Coronary artery (tissue), 2 donors: ENCODE data around the gene CFAP61.
A peak's percentile ranks its signal among the peaks of the same experiment; 100 is the strongest.

Experiments
- DNase-seq: peaks from one replicate; pipeline ENCODE4 v3.0.0-alpha.2; 2017; ENCODE audit warnings: low spot score
- H3K27ac ChIP-seq, 2 donors: fragments of 200-600 bp; sonication (generic); one replicate each; pipeline ENCODE4 v1.5.1; 2016 to 2019
- H3K4me3 ChIP-seq: fragments of 200-600 bp; sonication (generic); 2 replicates; pipeline ENCODE4 v1.5.1; 2016; ENCODE audit warnings: mild to moderate bottlenecking, moderate library complexity
- TF ChIP-seq, protein P1 (sequence below): fragments of 200-600 bp; sonication (generic); IDR thresholded peaks from one replicate; pipeline ENCODE4 v1.5.1; 2019; ENCODE audit warnings: antibody characterized with exemption

Gene CFAP61

GRCh38 chr20:20358801-20359200, 306.5 kb downstream of the CFAP61 start:
- H3K27ac ChIP-seq, result no peak overlapping the region
- TF ChIP-seq, protein P1, sequence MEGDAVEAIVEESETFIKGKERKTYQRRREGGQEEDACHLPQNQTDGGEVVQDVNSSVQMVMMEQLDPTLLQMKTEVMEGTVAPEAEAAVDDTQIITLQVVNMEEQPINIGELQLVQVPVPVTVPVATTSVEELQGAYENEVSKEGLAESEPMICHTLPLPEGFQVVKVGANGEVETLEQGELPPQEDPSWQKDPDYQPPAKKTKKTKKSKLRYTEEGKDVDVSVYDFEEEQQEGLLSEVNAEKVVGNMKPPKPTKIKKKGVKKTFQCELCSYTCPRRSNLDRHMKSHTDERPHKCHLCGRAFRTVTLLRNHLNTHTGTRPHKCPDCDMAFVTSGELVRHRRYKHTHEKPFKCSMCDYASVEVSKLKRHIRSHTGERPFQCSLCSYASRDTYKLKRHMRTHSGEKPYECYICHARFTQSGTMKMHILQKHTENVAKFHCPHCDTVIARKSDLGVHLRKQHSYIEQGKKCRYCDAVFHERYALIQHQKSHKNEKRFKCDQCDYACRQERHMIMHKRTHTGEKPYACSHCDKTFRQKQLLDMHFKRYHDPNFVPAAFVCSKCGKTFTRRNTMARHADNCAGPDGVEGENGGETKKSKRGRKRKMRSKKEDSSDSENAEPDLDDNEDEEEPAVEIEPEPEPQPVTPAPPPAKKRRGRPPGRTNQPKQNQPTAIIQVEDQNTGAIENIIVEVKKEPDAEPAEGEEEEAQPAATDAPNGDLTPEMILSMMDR, result no peak

DNA sequence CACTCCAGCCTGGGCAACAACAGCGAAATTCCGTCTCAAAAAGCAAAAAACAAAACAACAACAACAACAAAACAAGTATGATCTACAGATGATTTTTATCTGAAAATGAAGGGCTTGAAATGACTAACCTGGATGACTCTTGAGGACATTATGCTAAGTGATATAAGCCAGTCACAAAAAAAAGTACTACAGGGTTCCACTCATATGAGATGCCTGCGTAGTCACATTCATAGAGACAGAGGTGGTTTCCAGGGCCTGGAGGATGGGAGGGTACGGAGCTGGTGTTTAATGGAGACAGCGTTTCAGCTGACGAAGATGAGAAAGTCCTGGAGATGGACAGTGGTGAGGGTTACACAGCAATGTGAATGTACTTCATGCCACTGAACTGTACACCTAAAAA, 307.3 kb downstream of the CFAP61 start:
- Histone ChIP-seq H3K27ac (no peak overlapping the region), H3K4me3 (no peak overlapping the region)
- DNase-seq, result no peak
- TF ChIP-seq, protein P1, result no peak

More at GRCh38 chr20:20358801-20359200, 306.5 kb downstream of the CFAP61 start:
- H3K4me3 ChIP-seq, result no peak overlapping the region
- no peak for DNase-seq

DNA sequence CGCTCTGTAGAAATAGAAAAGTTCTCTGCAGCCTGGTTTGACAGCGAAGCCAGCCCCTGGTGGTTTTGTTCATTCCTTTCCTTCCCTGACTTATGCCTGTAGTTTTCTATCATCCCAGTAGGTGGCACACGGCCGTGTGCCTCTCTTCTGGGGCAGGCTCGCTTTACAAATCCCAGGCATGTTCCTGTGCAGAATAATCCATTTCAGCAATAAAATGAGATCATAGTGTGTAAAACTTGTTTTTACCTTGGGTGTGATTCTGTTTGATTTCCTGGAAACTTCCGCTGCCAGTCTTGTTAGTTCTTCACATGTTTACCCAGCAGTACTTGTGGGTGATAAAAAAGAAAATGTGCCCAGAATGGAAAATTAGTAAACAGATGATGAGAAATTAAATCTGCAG, 308.1 kb downstream of the CFAP61 start:
- TF ChIP-seq, protein P1, result peak; percentile 21
- H3K4me3 ChIP-seq, result no peak overlapping the region
- no peak for DNase-seq
- H3K27ac ChIP-seq, result no peak overlapping the region

- Histone ChIP-seq H3K27ac (no peak overlapping the region), H3K4me3 (no peak overlapping the region)
- no peak for DNase-seq
- TF ChIP-seq, protein P1, result no peak
Measured at GRCh38 chr20:20362774-20363433, 310.6 kb downstream of the CFAP61 start.

DNA sequence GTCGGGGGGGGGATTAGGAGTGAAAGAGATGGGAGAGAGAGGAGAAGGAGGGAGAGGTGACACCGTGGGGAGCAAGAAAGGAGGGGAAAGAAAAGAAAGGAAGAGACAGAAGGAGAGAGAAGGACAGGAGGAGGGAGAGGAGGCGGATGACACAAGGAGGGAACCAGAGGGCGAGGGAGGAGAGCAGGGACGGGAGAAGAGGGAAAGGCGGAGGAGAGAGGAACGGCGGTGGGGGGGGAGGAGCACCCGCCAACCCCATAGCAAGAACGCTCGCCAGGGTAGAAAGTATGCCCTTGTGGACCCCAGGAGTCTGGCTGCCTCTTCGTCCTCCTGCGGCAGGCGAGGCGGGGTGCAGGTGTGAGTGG, 311.1 kb downstream of the CFAP61 start:
- peak overlapping the region; percentile 44 for H3K4me3 ChIP-seq
- TF ChIP-seq, protein P1, result no peak
- DNase-seq, result no peak

DNA sequence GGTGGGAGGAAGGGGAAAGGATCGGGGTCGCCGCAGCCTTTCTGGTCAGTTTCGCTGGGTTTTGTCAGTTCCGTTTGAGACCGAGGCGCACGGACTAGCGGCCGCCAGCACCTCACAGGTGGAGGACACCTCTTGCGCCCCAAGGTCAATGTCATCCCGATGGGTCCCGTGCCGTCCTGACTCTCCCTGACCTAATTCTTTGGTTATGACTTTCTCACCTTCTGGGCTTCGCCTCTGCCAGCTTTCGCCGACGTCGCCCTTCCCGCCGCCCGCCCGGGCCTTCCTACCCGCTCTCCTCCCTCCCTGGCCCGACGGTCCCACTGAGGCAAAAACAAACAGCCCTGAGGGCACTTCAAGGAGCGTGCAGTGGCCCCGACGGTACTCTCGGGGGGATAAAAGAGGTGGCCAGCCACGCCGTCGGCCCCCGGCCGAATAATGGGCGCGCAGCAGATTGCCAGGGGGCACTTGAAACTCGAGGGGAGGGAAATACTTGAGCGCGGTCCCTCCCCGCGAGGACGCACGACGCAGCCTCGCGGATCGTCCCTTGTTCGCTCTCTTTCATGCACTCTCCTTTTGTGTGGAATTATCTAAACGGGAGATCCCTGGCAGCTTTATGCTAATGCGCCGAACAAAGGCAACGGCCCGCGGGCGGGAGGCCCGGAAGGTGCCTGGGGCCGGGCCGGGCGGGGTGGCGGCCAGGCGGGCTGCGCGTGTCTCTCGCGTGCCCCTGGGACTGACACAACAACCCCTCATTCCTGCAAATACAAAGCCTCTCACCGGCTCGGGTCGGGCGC, 311.7 kb downstream of the CFAP61 start:
- DNase-seq, result no peak
- TF ChIP-seq, protein P1, result no peak
- H3K27ac ChIP-seq, result no peak overlapping the region
- peak overlapping the region; percentile 44 for H3K4me3 ChIP-seq

More for the DNA sequence above, 311.1 kb downstream of the CFAP61 start:
- no peak overlapping the region for H3K27ac ChIP-seq
